ENCODE data around the gene HLA-DQB1.

HLA-DQB1 gene

GRCh38 chr6:32627249-32627648 is 39.2 kb downstream of the HLA-DQB1 start:
- DNase-seq (ENCODE audit: low read depth, low spot score), result no peak

- no peak for DNase-seq (ENCODE audit: low read depth, low spot score)
Observed at GRCh38 chr6:32625137-32625536, 41.3 kb downstream of the HLA-DQB1 start.

GRCh38 chr6:32624565-32624964 is 41.9 kb downstream of the HLA-DQB1 start:
- no peak for DNase-seq (ENCODE audit: low read depth, low spot score)

GRCh38 chr6:32623693-32624092 is 42.8 kb downstream of the HLA-DQB1 start:
- DNase-seq (ENCODE audit: low read depth, low spot score), result no peak

- peak; percentile 39 for DNase-seq (ENCODE audit: low read depth, low spot score)
Observed at GRCh38 chr6:32622545-32623401, 43.7 kb downstream of the HLA-DQB1 start.

GRCh38 chr6:32621372-32621771 is 45.1 kb downstream of the HLA-DQB1 start:
- no peak for DNase-seq (ENCODE audit: low read depth, low spot score)

GRCh38 chr6:32617751-32618150 is 48.7 kb downstream of the HLA-DQB1 start:
- no peak for DNase-seq (ENCODE audit: low read depth, low spot score)

GRCh38 chr6:32615885-32616532 is 50.4 kb downstream of the HLA-DQB1 start:
- DNase-seq (ENCODE audit: low read depth, low spot score), result no peak

- DNase-seq (ENCODE audit: low read depth, low spot score), result peak; percentile 52
Observed at GRCh38 chr6:32614366-32615081, 51.9 kb downstream of the HLA-DQB1 start.

- DNase-seq (ENCODE audit: low read depth, low spot score), result no peak
Observed at GRCh38 chr6:32613475-32613874, 53.0 kb downstream of the HLA-DQB1 start.

- no peak for DNase-seq (ENCODE audit: low read depth, low spot score)
Observed at GRCh38 chr6:32610682-32611296, 55.7 kb downstream of the HLA-DQB1 start.

GRCh38 chr6:32609731-32610640 is 56.5 kb downstream of the HLA-DQB1 start:
- DNase-seq (ENCODE audit: low read depth, low spot score), result peak; percentile 97
